HG03135 (cell line): Measurements from ENCODE around the gene CORO2A.
"Not testable (repeated sequence)": the region's sequence is repeated elsewhere in the genome, so short reads cannot be mapped to it uniquely, and the experiment has no call there.

ENCODE experiments used
- ATAC-seq: cut with Tn5 transposase; IDR thresholded peaks from one replicate; pipeline ENCODE4 v1.9.1; 2021; ENCODE audit warnings: mild to moderate bottlenecking, moderate library complexity; ENCODE audit not compliant: unreplicated experiment

Gene CORO2A

DNA sequence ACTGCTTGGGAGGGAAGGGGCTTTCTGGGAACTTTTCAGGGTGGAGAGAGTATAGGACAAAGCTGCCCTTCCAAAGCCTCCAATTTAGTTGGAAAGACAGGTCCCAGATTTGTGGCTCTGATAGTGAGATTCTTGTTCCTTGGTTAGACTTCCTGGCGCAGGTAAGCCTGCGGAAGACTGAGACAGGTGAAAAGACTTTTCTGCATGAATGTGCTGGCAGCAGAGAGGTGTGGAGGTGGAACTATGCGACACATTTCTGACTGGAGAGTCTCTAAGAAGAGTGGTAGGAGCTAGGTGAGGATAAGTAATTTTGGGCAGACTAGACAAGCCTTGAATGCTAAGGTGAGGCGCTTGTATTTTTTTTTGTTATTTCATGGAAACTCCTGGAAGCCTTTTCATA is 106.0 kb downstream of the CORO2A start:
- no peak for ATAC-seq

DNA sequence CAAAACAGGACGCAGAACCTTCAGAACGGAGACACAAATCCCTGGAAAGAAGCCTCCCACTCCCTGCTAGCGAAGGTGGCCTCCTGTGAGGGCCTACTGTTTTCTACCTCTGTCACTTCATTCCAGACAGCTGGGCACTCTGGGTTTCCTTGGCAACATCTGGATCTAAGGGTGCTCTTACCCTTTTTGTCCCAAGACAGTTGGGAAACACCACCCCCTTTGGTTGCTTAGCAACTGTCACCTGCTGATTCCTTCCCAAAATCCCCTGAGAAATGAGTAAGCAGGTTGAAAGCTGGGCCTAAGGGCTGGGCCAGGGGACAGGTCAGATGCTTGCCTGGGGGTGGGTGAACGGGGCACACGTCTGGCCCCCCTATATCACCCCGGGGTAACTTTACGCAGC is 106.5 kb downstream of the CORO2A start:
- ATAC-seq = no peak

DNA sequence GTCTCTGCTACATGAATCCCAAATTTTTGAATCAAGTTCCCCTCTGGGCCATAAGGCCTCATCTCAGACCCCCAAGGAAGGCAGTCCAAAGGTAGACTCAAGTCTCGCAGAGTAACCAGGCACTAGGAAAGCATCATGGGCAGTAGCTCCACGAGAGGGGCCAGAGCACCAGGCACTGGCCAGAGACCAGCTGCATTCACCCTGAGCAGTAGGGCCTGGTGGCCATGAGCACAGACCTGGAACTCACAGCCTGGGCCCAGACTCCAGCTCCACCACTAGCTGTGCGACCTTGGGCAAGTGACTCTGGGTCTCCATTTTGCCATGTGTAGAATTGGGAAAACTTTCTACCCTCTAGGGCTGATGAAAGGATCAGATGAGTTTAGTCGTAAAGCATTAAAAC is 107.4 kb downstream of the CORO2A start:
- no peak for ATAC-seq

DNA sequence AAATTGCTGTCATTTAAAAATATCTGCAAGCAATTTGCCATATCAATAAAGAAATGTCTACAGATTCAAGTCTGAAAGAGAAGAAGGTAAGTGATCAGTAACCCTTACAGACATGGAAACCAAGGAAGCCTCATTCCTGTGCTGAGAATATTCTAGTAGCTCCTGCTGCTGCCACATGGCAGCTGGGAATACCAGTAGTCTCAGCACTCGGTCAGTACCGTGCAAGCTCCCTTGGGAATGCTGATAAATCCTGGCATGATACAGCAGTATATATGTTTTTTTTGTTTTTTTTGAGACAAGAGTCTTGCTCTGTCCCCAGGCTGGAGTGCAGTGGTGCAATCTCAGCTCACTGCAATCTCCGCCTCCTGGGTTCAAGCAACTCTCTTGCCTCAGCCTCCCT is 108.0 kb downstream of the CORO2A start:
- ATAC-seq = no peak

DNA sequence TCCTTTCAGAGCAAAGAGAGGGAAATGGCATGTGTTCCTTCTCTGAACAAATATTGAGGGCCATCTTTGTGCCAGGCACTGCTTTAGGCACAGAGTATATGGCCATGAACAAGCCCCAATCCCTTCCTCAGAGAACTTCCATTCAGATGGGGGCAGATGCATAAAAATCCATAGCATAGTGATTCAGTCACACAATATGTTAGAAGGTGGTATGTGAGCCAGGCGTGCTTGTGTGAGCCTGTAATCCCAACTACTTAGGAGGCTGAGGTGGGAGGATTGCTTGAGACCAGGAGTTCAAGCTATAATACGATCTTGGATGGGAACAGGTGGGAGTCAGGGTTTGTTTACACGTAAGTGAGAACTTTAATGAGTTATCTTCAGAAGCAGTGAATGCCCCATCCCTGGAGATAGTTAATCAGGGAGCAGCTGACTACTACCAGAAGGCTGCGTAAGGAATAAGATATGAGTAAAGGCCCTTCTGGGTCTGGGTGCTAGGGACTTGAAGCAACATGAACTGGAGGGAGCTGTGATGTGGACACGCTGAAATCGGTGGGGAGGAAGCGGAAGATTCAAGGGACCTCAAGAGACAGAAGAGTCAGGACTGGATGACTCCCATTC is 108.8 kb downstream of the CORO2A start:
- ATAC-seq = no peak

DNA sequence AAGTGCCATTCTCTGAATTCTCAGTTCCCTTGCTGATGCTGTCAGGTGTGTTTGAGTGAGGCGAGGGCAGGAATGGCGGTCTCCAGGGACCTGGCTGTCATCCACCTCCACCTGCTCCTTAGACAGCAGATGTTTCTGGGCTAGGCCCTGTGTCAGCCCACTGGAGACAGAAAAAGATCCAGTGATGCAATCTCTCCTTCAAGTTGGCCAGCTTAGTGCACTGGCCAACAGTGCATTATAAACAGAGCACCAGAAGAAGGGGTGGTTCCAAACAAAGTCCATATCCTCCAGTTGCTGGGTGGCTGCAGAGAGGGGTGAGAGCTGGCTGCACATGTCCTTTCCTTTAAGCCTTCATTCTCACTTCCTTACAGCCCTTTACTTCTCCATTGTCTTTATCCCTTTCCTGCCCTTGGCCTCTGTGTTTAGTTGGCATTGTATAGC is 109.4 kb downstream of the CORO2A start:
- no peak for ATAC-seq

DNA sequence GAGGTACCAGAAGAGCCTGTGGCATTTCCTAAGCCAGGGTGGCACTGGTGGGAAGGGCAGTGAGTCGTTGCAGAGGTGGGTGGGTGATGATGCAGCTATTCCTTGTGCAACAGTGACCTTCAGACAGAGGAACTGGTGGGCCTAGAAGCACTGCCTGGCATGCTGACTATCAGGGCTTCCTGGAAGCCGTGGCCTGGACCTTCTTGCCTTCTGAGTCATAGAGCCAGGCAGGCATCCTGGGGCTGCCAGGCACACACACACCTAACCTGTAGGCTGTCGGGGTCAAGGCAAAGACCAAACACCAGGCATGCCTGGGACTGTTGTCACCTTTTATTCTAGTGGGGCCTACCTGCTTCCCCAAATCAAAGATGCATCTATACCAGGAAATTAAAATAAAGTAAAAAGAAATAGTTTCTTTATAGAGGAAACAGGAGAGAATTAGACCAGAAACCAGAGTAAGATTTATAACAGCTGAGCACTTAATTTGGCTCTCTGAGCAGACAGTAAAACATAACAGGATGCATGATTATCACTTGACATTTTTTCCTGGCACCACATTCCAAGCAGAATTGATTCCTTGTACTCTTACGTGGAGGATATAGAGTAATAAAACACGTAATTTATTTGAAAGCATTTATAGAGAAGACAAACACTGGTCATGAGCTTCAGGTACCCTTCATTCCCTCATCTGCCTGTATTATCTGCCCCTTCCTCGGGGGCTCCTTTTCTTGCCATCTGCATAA is 110.8 kb downstream of the CORO2A start:
- no peak for ATAC-seq

DNA sequence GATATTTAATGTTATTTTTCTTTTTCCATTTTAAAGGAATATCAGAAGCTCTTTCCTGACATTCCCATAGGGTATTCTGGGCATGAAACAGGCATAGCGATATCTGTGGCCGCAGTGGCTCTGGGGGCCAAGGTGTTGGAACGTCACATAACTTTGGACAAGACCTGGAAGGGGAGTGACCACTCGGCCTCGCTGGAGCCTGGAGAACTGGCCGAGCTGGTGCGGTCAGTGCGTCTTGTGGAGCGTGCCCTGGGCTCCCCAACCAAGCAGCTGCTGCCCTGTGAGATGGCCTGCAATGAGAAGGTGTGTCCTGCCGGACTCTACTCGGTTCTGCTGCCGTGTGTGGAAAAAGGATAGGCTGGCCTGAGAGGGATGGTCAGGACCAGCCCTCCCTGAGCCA is 111.7 kb downstream of the CORO2A start:
- no peak for ATAC-seq

DNA sequence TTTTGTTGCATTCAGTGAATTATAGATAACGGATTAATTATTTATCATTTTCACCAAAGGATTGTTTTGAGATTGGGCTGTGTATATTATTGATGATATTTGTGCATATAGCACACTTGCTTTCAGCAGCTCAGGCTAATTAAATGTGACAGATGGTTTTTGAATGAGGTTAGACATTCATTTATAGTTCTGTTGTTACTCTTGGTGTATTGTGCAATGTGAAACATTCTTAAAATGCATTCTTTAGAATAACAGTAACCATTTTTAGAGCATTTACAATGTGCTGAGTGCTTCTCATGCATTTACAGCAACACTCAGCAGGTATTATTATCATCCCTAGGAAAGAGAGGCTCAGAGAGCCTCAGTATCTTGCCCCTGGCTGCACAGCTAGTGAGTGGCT is 112.1 kb downstream of the CORO2A start:
- ATAC-seq = no peak

DNA sequence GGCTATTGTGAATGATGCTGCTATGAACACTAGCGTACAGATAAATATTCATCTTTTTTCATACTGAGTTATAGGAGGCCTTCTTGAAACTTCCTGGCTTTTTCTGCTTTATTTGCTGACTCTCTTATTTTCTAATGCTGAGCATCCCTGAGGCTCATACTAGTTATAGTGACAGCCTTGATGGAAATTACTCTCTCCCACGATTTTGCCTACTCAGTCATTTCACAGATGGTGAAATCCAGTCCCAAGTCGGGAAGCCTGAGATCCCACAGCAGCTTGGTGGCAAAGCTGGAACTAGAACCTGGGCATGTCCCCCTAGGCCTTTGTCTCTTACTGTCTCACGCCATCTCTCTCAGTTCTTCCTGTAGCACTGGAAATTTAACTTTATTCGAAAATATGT is 113.5 kb downstream of the CORO2A start:
- ATAC-seq = no peak

DNA sequence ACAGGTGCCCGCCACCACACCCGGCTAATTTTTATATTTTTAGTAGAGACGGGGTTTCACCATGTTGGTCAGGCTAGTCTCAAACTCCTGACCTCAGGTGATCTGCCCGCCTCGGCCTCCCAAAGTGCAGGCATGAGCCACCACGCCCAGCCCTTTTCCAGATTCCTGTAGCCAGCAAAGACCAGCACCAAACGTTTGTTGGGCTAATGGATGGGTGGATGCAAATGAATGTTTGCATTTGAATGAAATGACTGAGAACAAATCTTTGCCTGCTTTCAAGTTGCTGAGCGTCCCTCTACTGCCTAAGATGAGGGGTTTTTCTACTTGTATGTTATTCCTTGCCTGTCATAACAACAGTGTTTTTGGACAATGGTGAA is 115.9 kb downstream of the CORO2A start:
- ATAC-seq = not testable (repeated sequence)

DNA sequence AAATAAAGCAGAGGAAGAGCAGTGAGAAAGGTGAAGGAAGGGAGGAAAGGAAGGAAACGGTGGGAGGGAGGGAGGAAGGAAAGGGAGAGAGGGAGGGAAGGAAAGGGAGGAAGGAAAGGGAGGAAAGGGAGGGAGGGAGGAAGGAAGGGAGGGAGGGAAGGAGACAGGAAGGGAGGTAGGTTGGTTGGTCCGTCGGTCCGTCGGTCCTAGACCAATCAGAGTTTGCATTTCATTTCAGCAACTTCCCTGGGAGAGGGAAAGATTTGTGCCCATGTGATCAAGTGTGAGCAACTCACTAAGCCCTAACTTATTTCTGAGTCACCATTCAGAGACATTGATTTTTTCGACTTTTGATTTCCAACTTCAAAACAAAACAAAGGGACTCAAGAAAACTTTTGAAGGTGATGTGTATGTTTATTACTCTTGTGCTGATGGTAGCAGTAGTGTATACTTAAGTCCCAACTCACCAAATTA is 117.1 kb downstream of the CORO2A start:
- ATAC-seq = no peak

DNA sequence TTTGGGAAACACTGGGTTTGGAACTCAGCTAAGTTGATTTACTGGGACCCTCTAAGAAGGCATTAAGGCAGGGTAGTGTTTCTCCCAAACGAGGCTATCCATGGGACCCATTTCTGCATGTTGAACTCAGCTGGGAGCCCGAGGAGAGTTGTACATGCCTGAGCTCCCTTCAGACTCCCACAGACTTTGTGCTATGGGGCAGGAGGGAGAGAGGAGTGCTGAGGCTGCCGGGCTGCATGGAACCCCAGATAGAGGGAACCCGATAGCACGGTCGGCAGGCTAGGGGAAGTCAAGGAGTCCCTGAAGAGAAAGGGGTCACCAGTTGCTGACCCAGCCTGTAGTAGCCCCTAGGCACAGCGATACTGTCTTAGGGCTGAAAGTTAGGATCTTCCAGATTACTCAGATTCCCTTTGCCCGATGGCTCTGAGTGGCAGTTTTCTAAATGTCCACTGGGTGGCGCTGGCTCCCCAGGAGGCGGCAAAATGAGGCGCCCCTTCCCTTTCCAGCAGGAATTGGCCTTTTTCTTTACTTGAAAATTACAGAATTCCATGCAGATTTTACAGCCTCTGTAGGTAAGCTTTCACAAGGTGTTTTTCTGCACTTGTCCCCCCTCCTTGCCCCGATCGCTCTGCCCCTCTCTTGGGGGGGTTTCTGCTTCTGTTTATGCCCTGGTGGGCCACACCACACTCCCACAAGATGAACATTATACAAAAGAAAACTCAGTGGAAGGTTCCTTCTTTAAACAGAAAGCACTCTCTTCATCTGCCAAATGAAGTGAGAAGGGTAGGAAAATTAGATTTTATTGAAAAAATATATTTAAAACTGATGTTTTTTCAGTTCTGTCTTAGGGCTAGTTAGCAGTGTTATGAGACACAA is 118.1 kb downstream of the CORO2A start:
- ATAC-seq = no peak

DNA sequence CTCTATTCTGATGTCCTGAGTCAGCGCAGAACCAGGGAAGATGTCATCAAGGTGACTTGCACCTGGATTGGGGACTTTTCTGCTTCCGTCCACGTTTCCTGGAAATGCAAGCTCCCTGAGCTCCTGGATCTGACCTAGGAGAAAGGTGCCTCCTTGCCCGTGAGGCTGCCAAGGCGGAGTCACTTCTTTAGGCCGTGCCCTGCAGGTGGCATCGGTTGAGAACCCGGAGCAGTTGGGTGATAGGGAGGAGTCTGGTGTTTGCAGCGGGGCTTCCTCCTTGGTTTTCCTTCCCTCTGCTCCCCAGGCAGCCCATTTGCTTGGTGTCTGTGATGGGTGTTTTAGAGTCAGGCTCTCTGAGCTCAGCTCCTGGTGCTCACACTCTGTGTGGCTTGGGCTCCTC is 120.7 kb downstream of the CORO2A start:
- ATAC-seq = no peak
